ENCODE results near the gene TMEM123.

- TF ChIP-seq CTCF (IDR thresholded peaks at IDR 0.05; ENCODE audit: borderline replicate concordance, extremely low read depth, low read length, poor library complexity, severe bottlenecking) = no peak
- TF ChIP-seq EZH2 (IDR thresholded peaks at IDR 0.05; ENCODE audit: borderline replicate concordance, low read depth, low read length, severe bottlenecking) = no peak
Observed at GRCh38 chr11:102377891-102378290, 74.7 kb downstream of the TMEM123 start.

Measured in DND-41 (cell line).